UCSD-AML1 (cell line): Measurements from ENCODE around the gene ANKRD36C.
"Not testable (repeated sequence)": the region's sequence is repeated elsewhere in the genome, so short reads cannot be mapped to it uniquely, and the experiment has no call there.

Experiments
- DNase-seq: peaks from one replicate; lab custom pipeline; 2025; ENCODE audit not compliant: unreplicated experiment; lab: John Stamatoyannopoulos, UW

The ANKRD36C gene

DNA sequence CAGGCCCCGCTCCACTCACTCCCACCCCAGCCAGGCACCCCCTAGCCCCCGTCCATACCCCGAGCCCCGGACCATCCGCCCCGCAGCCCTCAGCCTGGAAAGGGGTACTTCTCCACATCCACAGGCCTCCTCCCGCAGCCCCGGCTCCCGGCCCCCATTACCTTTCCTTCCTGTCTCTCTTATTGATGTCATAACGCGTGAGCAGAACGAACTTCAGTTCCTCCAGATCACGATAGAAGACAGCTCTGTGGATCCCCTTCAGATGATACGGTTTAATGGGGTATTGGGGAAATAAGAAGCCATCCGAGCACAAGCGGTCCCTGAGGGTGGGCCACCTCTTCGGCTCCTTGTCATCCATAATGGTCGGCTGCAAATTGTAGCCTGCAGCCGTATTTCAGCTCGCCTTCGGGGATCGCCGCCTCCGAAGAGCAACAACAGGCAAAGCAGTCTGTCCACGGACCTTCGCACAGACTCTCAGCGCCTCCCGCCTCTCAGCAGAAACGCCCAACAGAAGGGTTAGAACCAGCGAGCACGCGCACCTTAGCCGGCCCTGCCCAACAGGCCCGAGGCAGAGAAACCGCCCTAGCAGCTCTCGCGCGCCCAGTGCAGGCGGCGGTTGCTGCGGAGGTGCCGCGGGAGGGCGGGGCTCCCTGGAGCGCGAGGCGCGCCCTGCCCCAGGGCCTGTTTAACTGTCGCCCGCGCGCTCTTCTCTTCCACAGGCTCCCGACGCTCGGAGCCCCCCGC is at the start of gene ANKRD36C:
ANKRD36C (minus strand) TSS at position 474 of the 744 bp plus-strand sequence; CDS start at position 358, 116 bp downstream.
- DNase-seq: not testable (repeated sequence)

DNA sequence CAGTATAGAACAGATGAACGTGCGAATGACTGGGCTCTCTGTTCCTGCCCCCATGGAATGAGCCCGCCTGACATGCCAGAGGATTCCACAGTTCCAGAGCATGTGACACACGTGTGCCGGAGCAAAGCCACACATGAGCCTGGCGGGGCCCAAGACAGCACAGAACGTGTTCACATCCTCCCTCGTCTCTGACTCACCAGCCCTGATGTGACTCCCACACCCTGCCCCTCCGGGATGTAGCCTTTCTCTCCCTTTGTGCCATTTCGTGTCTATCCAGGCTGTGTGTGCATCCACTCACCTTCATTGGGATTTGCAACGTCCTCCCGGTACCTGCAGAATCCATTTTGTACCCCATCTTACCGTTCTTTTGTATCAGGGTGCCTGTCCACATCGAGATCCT is 43.9 kb upstream of the ANKRD36C start:
- DNase-seq: not testable (repeated sequence)

DNA sequence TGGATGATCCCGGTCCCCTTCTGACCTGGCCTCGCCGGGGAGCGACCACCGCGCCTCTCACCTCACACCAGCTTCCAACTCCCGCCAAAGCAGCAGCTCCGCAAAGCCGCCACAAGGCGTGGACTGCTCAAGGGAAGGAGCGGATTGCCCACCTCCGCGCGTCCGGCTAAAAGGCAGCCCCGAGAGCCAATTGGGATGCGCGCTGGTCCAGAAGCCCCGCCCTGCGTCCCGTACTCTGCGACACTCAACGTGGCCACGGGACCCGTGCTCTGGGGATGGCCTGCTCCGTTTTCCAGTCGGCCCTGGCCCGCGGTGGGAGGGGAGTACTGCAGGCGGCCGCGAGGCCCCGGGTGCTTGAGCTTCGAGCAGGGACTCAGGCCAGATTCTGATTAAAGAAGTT is 43.2 kb upstream of the ANKRD36C start, which contains the start of gene GPAT2:
GPAT2 (minus strand) TSS at position 125 of the 400 bp plus-strand sequence. CDS start 2,557 bp downstream, outside the sequence.
- not testable (repeated sequence) for DNase-seq

DNA sequence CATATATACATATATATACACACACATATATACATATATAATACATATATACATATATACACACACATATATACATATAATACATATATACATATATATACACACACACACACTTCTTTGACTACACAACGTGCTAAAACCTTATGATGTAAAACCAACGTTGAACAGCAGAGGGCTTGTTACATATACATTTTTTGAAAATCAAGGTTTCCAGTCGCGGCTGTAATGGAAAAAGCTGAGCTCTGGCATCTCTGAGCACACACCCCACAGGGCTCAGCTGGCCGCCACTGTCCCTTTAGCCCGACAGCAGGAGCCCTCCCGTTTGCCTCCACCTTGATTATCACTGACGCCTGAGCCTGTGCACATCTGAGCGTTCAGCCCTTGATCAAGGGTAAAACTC is 42.4 kb upstream of the ANKRD36C start:
- DNase-seq: not testable (repeated sequence)

DNA sequence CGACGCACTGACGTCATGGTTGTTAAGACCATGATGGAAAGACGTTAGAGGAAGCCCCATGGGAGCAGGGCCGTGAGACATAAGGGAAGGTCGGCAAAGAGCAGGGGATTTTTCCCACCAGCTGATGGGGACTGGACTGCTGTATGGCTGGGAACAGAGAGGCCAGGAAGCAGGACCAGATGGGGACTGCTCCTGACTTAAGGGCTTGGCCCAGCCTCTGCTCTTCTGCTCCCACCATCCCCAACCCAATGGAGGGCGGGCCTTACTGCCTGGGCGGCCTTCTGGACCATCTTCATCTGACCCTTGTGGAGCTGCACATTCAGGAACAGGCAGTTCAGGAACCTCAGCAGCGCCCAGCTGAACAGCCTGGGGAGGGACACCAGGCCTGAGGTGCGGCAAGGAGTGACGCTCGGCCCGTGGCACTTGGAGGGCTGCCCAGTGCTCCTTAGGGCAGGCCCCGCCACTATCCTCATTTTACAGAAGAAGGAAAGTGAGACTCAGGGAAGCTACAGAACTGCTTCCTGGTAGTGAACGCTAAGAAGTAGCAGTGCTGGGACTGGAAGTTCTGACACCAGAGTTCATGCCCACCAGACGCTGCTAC is 36.2 kb upstream of the ANKRD36C start:
- DNase-seq: not testable (repeated sequence)

DNA sequence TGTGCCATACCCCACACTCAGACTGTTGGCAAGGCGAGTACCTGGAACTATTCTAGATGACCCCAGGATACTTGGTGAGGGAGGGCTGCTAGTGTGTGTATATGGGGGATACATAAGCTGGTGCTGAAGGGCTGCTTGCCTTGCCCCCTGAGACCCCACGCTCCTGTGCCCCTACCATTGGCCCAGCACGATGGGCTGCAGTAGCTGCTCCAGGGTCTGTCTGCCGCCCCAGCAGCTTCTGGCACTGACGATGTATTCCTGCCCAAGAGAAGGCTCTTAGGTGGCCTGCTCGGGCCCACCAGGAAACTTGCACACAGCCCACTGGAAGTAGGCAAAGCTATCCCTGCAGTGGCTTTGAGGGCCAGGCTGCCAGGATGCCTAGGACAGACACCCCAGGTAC is 34.1 kb upstream of the ANKRD36C start:
- DNase-seq: not testable (repeated sequence)

DNA sequence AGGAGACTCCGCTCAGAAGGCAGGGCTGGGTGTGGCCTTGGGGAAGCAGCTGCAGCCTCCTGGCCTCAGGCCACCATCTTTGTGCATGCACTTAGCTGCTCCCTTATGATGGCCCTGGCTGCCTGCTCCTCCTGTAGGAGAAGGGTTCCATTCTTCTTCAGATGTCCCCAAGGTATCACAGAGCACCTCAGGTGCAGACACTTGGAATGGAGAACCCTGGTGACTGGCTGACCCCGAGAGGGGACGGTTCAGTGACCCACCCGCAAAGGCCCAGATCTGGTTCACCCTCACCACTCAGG is 33.5 kb upstream of the ANKRD36C start:
- no peak for DNase-seq

DNA sequence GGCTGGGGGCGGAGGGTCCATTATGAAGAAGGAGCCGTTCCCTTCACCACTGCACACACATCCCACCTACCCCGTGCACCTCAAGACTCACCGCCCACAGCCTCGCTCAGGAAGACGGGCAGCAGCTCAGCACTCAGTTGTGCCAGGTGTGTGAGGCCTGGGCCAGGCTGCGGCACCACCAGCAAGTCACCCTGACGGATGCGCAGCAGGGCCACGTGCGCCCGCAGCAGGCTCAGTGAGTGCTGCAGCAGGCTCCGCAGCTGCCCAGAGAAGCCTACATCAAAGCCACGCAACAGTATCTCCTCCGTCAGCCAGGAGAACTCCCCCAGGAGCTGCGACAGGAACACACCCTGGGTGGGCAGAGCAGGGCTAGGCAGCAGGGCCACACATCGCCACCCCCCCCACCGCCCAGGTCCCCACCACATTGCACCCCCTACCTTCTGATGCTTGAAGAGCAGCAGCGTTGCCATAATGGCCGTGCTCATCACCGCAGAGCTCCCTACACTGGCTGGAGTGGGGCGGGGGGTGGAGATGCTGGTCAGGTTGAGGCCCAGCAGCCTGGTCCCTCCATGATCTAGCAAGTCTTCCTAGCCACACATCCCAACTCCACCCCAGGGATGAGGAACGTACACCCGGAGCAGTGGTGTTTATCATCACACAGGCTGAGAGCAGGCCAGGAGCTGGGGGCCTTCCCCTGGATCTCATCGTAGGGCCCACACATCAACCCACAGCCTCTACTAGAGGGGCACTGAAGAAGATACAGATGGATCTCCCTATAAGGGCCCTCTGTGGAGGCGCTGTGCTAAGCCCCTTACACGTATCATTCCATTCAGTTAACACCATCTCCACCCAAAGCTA is 32.9 kb upstream of the ANKRD36C start:
- DNase-seq: no peak

DNA sequence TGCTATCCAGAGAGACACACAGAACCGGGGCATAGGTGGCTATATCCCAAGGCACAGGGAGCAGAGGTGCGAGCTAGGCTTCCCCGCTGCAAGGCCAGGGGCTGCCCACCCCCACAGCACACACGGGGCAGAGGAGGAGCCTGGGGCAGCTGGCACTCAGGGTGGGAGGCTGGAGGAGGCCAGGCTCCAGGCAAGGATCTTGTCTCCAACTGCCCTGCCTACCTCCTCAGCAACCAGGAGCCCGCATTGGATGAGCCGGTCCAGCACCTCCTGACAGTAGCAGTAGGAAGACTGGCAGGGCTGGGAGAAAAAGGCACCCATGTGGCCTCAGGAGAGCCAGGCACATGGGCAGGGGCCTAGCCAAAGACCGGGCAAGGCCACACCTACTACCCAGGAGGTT is 32.1 kb upstream of the ANKRD36C start:
- not testable (repeated sequence) for DNase-seq

DNA sequence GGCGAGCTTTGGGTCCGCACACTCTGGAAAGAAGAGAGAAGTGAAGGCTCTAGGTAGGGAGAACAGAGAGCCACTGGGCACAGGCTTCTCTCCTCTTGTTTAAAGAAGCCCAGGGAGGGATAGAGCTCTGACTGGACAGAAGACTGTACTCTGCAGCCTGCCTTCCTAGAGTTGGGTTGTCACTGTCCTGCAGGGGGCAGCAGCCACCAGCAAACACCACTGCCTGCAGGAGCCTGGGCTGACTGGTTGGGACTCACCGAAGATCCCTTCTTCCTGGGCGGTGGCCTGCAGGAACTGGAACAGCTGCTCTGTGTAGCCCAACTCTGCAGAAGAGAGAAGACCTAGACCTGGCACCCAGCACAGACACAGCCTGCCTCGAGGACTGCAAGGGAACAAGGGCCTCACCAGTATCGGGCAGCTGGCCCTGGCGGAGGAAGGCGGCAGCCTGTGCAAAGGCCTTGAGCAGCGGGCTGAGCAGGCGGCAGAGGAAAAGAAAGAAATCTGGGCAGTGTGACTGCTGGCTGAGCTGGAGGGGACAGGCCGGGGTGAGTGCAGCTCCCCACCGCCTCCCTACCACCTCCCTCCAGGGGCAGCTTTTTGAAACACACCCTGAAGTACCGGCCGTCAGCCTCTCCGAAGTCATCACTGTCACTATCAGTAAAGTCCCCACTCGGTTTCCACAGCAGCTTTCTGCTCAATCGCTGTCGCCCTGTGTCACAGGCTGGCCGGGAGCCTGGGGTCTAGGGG is 31.2 kb upstream of the ANKRD36C start:
- DNase-seq: not testable (repeated sequence)

DNA sequence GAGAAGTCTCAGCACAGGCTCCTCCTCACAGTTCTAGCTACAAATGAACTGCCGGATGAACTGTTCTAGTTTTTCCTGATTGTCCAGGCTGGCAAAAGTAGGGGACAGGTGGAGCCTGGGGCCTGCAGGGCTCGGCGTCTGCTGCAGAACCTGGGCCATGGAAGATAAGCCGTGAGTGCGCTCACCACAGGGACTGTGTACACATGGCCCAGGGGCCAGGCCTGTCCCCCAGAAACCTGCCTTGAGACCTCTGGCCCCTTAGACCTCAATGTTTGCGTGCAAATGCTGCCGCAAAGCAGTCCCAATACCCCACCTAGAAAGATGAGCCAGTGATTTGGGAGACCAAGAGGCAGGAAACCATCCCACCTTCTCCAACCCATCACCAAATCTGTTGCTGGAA is 30.5 kb upstream of the ANKRD36C start:
- not testable (repeated sequence) for DNase-seq

DNA sequence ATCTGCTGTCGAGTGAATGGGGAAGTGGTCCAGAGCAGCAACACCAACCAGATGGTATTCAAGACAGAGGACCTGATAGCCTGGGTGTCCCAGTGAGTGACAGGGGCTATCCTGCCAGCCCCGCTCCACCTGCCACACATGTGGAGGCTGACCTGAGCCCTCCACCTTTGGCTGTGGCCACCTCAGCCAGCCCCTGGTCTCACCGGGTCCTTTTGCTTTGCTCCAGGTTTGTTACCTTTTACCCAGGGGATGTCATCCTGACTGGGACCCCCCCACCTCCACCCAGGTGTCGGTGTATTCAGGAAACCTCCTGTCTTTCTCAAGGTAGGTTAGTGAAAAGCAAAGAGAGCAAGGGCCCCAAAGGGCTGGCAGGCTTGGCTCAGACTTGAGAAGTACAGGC is 29.5 kb upstream of the ANKRD36C start:
- DNase-seq: not testable (repeated sequence)

DNA sequence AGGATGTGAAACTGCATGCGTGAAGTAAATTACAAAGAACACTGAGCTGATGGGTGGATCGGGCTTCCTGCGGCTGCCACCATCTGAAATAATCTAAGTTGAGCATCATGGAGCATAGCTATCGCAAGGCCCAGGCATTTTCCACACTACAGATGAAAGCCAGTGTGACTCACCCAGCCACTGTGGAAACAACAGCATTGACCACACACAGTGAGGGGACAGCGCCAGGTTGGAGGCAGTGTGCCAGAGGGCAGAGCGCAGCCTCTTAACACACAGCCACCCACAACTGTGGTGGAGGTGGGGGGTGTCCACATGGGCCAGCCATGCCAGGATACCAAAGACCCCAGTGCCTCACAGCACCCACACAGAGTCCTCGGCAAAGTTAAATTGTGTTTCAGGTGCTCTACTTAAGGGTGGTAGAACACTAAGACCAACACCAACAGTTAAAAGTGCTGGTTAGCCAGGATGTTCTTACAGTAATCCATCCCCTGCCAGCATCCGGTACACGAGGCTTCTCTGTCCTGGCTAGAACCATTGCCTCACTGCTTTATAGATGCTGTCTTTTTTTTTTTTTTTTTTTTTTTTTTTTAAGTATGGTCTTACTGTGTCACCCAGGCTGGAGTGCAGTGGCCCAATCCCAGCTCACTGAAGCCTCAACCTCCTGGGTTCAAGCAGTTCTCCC is 28.4 kb upstream of the ANKRD36C start:
- not testable (repeated sequence) for DNase-seq

DNA sequence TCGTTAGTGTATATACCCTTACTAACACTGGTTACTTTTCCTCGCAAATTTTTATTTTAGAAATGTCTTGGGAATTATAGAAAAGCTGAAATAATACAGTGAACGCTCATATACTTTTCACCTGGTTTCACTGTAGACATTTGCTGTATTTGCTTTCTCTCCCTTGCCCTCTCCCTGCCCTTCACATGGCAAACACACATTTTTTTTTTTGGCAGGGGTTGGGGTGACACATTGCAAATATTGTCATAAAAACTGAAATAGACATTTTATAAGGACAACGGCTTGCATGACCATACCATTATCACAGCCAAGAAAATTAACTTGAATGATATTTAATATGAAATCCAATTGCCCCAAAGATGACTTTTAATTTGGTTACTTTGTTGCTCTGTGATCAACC is 24.7 kb upstream of the ANKRD36C start:
- not testable (repeated sequence) for DNase-seq

DNA sequence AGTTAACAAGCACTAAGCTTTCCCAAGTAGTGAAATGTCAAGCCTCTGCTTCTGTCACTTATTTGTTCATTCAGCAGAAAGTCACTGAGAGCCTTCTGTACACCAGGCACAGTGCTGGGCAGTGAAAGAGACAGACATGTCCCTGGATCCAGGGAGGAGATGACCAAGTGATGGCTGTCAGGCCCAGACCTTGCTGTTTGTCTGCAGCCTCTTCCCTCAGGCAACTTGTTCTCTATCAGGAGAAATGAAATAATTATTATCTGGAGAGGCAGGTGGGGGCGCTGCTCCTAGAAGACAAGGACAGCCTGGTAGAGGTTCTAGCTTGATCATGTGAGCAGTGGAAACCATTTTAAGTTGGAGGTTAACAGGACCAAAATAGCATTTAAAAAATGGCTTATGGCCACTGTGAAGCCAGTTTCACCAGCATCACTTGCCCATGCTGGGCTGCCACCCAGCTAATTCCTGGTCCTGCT is 21.2 kb upstream of the ANKRD36C start:
- not testable (repeated sequence) for DNase-seq

DNA sequence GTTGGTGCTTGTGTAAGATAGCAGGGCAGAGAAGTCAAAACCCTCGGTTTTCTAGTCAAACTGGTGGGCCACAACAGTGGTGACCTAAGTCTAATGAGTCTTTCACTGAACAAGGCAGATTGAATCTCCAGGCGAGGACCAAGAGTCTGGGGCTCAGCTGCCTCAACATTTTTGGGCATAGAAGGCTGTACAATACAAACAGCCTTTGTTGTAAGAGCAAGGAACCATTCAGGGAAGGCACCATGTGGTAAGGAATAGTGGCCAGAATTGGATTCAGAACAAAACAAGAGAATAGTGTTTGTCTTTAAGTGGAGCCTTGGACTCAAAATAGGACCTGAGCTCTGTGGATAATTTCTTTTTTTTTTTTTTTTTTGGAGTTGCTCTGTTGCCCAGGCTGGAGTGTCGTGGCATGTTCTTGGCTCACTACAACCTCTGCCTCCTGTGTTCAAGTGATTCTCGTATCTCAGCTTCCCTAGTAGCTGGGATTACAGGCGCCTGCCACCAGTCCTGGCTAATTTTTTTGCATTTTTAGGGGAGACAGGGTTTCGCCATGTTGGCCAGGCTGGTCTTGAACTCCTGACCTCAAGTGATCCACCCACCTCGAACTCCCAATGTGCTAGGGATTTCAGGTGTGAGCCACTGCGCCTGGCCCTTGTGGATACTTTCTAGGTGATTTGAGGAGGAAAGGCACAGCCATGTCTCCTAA is 20.6 kb upstream of the ANKRD36C start:
- not testable (repeated sequence) for DNase-seq

DNA sequence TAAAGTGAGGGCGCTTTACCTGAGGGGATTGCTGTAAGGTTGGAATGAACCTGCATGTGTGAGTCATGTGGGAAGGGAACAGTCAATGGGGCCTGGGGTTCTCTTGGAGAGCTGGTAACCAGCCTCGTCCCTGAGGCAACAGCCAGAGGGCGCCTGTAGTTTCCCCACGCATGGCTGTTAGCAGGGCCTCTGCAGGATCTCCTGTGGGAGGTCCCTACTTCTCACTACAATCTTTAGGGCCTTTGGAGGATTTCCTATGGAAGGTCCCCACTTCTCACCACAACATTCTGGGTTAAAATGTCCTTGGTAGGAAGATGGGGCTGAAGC is 19.5 kb upstream of the ANKRD36C start:
- not testable (repeated sequence) for DNase-seq

DNA sequence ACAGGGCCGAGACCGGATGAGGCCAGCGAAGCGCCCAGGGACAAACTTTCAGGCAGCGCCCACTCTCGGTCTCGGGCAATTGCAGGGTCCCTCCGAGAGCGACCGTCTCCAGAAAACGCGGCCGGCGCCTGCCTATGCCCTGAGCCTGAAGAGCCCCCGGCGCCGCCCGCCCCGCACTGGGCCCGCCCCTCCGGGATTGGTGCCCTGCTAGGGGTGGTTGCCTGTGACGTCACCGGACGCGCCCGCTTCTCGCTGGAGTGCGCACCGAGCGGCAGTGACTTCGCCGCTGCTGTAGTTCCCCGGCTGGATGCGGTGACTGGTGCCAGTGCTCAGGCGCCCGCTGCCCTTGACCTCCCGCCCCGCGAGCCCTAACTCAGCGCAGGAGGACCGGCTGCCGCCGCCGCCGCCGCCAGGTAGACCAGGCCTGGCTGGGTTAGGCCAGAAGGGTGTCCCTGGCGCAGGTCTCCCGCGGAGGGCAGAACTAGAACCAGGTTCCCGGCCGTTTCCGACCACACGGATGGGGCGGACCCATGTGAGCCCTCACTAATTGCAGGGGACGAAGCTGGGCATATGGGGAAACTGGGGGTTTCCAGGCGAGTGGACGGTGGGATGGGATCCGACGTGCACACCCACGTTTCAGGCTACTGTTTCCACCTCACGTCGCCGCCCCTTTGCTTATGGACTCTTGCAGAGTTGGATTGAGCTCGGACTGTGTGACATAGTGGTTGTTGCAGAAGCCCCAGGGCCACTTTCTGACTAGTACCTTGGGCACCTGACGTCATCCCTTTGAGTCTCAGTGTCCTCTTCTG is 18.9 kb upstream of the ANKRD36C start:
- DNase-seq: not testable (repeated sequence)

DNA sequence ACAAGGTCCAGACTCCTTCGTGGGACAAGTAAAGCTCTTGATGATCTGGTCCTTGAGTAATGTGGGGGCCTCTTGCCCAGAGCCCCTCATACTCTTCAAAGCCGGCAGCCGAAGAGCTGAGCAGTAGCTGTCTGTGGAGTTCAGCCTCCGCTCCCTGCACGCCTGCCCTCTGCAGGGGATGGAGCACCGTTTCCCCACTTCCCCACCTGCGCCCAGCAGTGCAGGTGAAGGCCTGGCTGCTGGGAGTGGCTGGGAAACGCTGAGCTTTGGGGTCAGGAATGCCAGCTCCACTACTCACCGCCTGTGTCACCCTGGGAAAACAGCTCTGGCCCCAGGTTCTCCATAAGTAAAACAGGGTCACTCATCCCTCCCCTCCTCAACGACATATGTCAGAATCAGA is 18.2 kb upstream of the ANKRD36C start:
- DNase-seq: not testable (repeated sequence)
